Esophagus muscularis mucosa (tissue), 4 donors: Measurements from ENCODE around the gene ADGRA1. TPM values are rescaled to one million over a fixed set of nuclear protein-coding genes. Genes with fewer than 3 reads are reported as not detected.

ENCODE experiments used
- DNase-seq: peaks from one replicate; pipeline ENCODE4 v3.0.0-alpha.2; 2017; ENCODE audit errors: extremely low spot score
- H3K27ac ChIP-seq, 4 donors: fragments of 200-600 bp; sonication (generic); replicated peaks in 1 of 4; 1 replicate in 3 of 4; 2 replicates in 1 of 4; pipeline ENCODE4 v1.5.1; 2016 to 2019; ENCODE audit warnings: mild to moderate bottlenecking in 1 of 4
- H3K27me3 ChIP-seq, 4 donors: fragments of 200-600 bp; sonication (generic); one replicate each; pipeline versions ENCODE4 v1.5.1 to v1.6.0; 2016 to 2019
- H3K36me3 ChIP-seq, 4 donors: fragments of 200-600 bp; sonication (generic); one replicate each; pipeline ENCODE4 v1.5.1; 2016 to 2019
- H3K4me1 ChIP-seq, 4 donors: fragments of 200-600 bp; sonication (generic); one replicate each; pipeline ENCODE4 v1.5.1; 2016 to 2019
- H3K4me3 ChIP-seq, 4 donors: fragments of 200-600 bp; sonication (generic); 1 replicate in 2 of 4; 2 replicates in 2 of 4; pipeline ENCODE4 v1.5.1; 2016 to 2019; ENCODE audit warnings: mild to moderate bottlenecking in 4 of 4, moderate library complexity in 1 of 4
- H3K9me3 ChIP-seq, 4 donors: fragments of 200-600 bp; sonication (generic); 1 replicate in 3 of 4; 2 replicates in 1 of 4; pipeline ENCODE4 v1.5.1; 2016 to 2019
- CTCF ChIP-seq, 3 experiments: fragments of 200-600 bp in 2 of 3; fragments of 450-650 bp in 1 of 3; sonication (generic) in 2 of 3; IDR thresholded peaks; one replicate each; pipeline ENCODE4 v1.5.1; 2017 to 2019; ENCODE audit warnings: antibody characterized with exemption in 3 of 3, mild to moderate bottlenecking in 2 of 3, moderate library complexity in 1 of 3
- EP300 ChIP-seq: sonication (generic); formaldehyde crosslinking; IDR thresholded peaks from one replicate; pipeline ENCODE4 v1.6.1; 2017; ENCODE audit warnings: antibody characterized with exemption
- POLR2A ChIP-seq: fragments of 450-650 bp; IDR thresholded peaks from one replicate; pipeline ENCODE4 v1.6.1; 2017; ENCODE audit warnings: antibody characterized with exemption, moderate library complexity, mild to moderate bottlenecking, low read depth
- POLR2AphosphoS5 ChIP-seq, 2 donors: sonication (generic); formaldehyde crosslinking; IDR thresholded peaks; one replicate each; pipeline ENCODE4 v1.6.1; 2017; ENCODE audit warnings: antibody characterized with exemption in 2 of 2
- WGBS: methylation state at CpG from one replicate; pipeline ENCODE4 v1.1.5; 2018; 5-methylcytosine and 5-hydroxymethylcytosine counted together
- intact Hi-C: fragments of 100-400 bp; cut with DNase I; formaldehyde crosslinking; loops from one replicate; pipeline ENCODE4 v1.15.1; 2023
- total RNA-seq, 4 donors: library from RNA; depleted of rRNA; stranded (reverse); fragments of >200 nt; gene quantifications; one replicate each; pipeline versions ENCODE4 v1.1.0 to v1.2.1, GENCODE V29; 2016

Gene ADGRA1
- total RNA-seq, 4 donors from 2014 or later, result under 0.01 to 0.06 TPM; not detected in 2

- Histone ChIP-seq H3K4me1 (no peaks in the 10 kb centered on the region), H3K9me3 (peaks cover 0 to 7% (median 0%) of the 10 kb centered on the region in 4 donors), H3K4me3 (no peak overlapping the region), H3K27ac (no peak overlapping the region), H3K36me3 (no peaks in the 10 kb centered on the region), H3K27me3 (peaks cover 0 to 87% (median 2%) of the 10 kb centered on the region in 4 donors)
- DNase-seq, result no peak
- WGBS, result 87% methylated on average over 24 of the region's 24 CpGs
- TF ChIP-seq POLR2AphosphoS5 (IDR thresholded peaks at IDR 0.05), result no peak
- TF ChIP-seq EP300, result no peak
- no peak for TF ChIP-seq POLR2A
- TF ChIP-seq CTCF (IDR thresholded peaks at IDR 0.05), result no peak
- intact Hi-C loops, result no loop called here
Observed at GRCh38 chr10:133142523-133143199, 54.9 kb downstream of the ADGRA1 start.

DNA sequence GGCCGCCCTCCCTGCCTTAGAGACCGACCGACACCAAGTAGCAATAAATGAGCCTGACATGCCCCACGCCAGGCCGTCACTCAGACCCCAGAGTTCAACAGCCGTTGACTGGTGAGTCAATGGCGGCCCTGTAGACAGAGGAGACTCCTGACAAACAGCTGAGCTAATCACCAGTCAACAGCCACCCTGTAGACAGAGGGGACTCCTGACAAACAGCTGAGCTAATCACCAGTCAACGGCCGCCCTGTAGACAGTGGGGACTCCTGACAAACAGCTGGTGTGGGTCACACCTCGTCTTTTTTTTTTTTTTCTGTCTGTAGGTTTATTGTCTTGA, 55.4 kb downstream of the ADGRA1 start:
- H3K27me3 ChIP-seq, result peaks cover 0 to 89% (median 2%) of the 10 kb centered on the region in 4 donors
- intact Hi-C loops, result no loop called here
- no peak overlapping the region for H3K4me3 ChIP-seq
- peaks cover 0 to 12% (median 2%) of the 10 kb centered on the region in 4 donors for H3K9me3 ChIP-seq
- H3K4me1 ChIP-seq, result no peaks in the 10 kb centered on the region
- TF ChIP-seq POLR2AphosphoS5 (IDR thresholded peaks at IDR 0.05) (no peak), EP300 (no peak), POLR2A (no peak), CTCF (IDR thresholded peaks at IDR 0.05) (no peak)
- no peak overlapping the region for H3K27ac ChIP-seq
- WGBS, result 65% methylated on average over 10 of the region's 10 CpGs
- no peak for DNase-seq
- no peaks in the 10 kb centered on the region for H3K36me3 ChIP-seq

GRCh38 chr10:133143546-133143945, 55.8 kb downstream of the ADGRA1 start:
- no peaks in the 10 kb centered on the region for H3K4me1 ChIP-seq
- TF ChIP-seq EP300, result no peak
- TF ChIP-seq POLR2A, result no peak
- no peak for TF ChIP-seq CTCF (IDR thresholded peaks at IDR 0.05)
- 58% methylated on average over 9 of the region's 9 CpGs for WGBS
- no peak for DNase-seq
- H3K9me3 ChIP-seq, result peaks cover 0 to 16% (median 4%) of the 10 kb centered on the region in 4 donors
- no peak overlapping the region for H3K27ac ChIP-seq
- intact Hi-C loops, result no loop called here
- H3K36me3 ChIP-seq, result no peaks in the 10 kb centered on the region
- peaks cover 0 to 92% (median 2%) of the 10 kb centered on the region in 4 donors for H3K27me3 ChIP-seq
- H3K4me3 ChIP-seq, result no peak overlapping the region

GRCh38 chr10:133144771-133145170, 57.0 kb downstream of the ADGRA1 start:
- Histone ChIP-seq H3K9me3 (peaks cover 0 to 19% (median 6%) of the 10 kb centered on the region in 4 donors), H3K27me3 (peaks cover 0 to 92% (median 2%) of the 10 kb centered on the region in 4 donors), H3K4me1 (no peaks in the 10 kb centered on the region), H3K27ac (no peak overlapping the region), H3K36me3 (no peaks in the 10 kb centered on the region), H3K4me3 (no peak overlapping the region)
- DNase-seq, result no peak
- WGBS, result 92% methylated on average over 7 of the region's 7 CpGs
- TF ChIP-seq POLR2A (no peak), POLR2AphosphoS5 (IDR thresholded peaks at IDR 0.05) (no peak), CTCF (IDR thresholded peaks at IDR 0.05) (no peak), EP300 (no peak)
- intact Hi-C loops, result no loop called here

DNA sequence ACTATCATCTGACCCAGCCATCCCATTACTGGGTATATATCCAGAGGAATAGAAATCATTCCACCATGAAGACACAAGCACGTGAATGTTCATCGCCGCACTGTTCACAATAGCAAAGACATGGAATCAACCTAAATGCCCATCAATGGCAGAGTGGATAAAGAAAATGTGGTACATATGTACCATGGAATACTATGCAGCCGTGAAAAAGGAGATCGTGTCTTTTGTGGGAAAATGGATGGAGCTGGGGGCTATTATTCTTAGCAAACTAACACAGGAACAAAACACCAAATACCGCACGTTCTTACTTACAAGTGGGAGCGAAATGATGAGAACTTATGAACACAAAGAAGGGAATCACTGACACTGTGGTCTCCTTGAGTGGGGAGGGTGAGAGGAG, 62.5 kb downstream of the ADGRA1 start:
- Histone ChIP-seq H3K4me3 (no peak overlapping the region), H3K27me3 (peaks cover 0 to 56% (median 0%) of the 10 kb centered on the region in 4 donors), H3K9me3 (peaks cover 0 to 19% (median 6%) of the 10 kb centered on the region in 4 donors), H3K36me3 (no peaks in the 10 kb centered on the region), H3K4me1 (no peaks in the 10 kb centered on the region), H3K27ac (no peak overlapping the region)
- WGBS, result 94% methylated on average over 8 of the region's 8 CpGs
- intact Hi-C loops, result no loop called here
- no peak for DNase-seq
- TF ChIP-seq EP300 (no peak), CTCF (IDR thresholded peaks at IDR 0.05) (no peak), POLR2A (no peak), POLR2AphosphoS5 (IDR thresholded peaks at IDR 0.05) (no peak)
